A549 (cell line): ENCODE data around the gene GARNL3. TPM values are rescaled to one million over a fixed set of nuclear protein-coding genes. Genes with fewer than 3 reads are reported as not detected.

Experiments used
- ATAC-seq, 2 experiments: fragments of 200-7000 bp in 1 of 2; fragments of >200 bp in 1 of 2; cut with Nextera tagmentation in 1 of 2; cut with Tn5 transposase in 1 of 2; 3 replicates each; pipeline versions ENCODE4 v1.8.0 to v1.9.1; 2018 to 2020; ENCODE audit warnings: mild to moderate bottlenecking in 1 of 2, moderate library complexity in 1 of 2
- CTCF ChIA-PET: fragments of 300-600 bp; sonication (Branson Sonifier 250); formaldehyde crosslinking; extraction: SDS; loops from one replicate; lab custom pipeline; 2021; ENCODE audit warnings: antibody characterized with exemption, inconsistent platforms; lab: Yijun Ruan, JAX
- POLR2A ChIA-PET: fragments of 350-600 bp; formaldehyde crosslinking; extraction: SDS; loops from one replicate; lab custom pipeline; 2021; ENCODE audit warnings: antibody characterized with exemption, inconsistent platforms; lab: Yijun Ruan, JAX
- DNase-seq, 2 experiments: peaks; one replicate each; pipeline versions ENCODE4 v3.0.0 to v3.0.0-alpha.2; 2011 to 2016; ENCODE audit warnings: low read depth in 1 of 2, low spot score in 1 of 2
- FAIRE-seq: peaks from 2 replicates; lab custom pipeline; 2011; peaks lifted over from hg19 to GRCh38; lab: Jason Lieb, UNC
- H3K27ac ChIP-seq, 2 experiments: fragments of >200 bp; sonication (Bioruptor Twin); formaldehyde crosslinking; 3 replicates each; pipeline ENCODE4 v1.5.1; 2016 to 2017
- H3K4me1 ChIP-seq: fragments of >200 bp; sonication (Bioruptor Twin); formaldehyde crosslinking; 3 replicates; pipeline ENCODE4 v1.6.1; 2016
- H3K4me2 ChIP-seq: fragments of >200 bp; sonication (Bioruptor Twin); formaldehyde crosslinking; 3 replicates; pipeline ENCODE4 v1.6.1; 2016
- H3K4me3 ChIP-seq: fragments of >200 bp; sonication (Bioruptor Twin); formaldehyde crosslinking; 3 replicates; pipeline ENCODE4 v1.5.1; 2016
- H3K9me3 ChIP-seq: fragments of >200 bp; sonication (Bioruptor Twin); formaldehyde crosslinking; 3 replicates; pipeline ENCODE4 v1.6.1; 2016
- CEBPB ChIP-seq, 2 experiments: fragments of >200 bp in 1 of 2; sonication (Bioruptor Twin) in 1 of 2; formaldehyde crosslinking in 1 of 2; IDR thresholded peaks; 2 replicates each; pipeline ENCODE4 v1.6.1; 2012 to 2016
- EHMT2 ChIP-seq: fragments of 200-600 bp; sonication (generic); IDR thresholded peaks from 2 replicates; pipeline ENCODE4 v1.6.1; 2016; ENCODE audit warnings: antibody characterized with exemption, low read depth, mild to moderate bottlenecking, moderate library complexity
- ESRRA ChIP-seq: fragments of 150-350 bp; IDR thresholded peaks from 2 replicates; pipeline ENCODE4 v1.6.1; 2014; ENCODE audit warnings: mild to moderate bottlenecking, low read length, borderline replicate concordance
- FOSL2 ChIP-seq, 2 experiments: fragments of 450-650 bp in 1 of 2; fragments of >200 bp in 1 of 2; sonication (Bioruptor Twin) in 1 of 2; formaldehyde crosslinking; IDR thresholded peaks; 2 replicates each; pipeline versions ENCODE4 v1.5.0 to v1.6.1; 2016 to 2020; ENCODE audit warnings: mild to moderate bottlenecking in 1 of 2, moderate library complexity in 1 of 2
- FOXS1 ChIP-seq: fragments of 250-450 bp; sonication (Bioruptor Pico); IDR thresholded peaks from 2 replicates; pipeline ENCODE4 v1.5.0; 2020; ENCODE audit warnings: mild to moderate bottlenecking, moderate library complexity
- HDAC2 ChIP-seq: fragments of 200-600 bp; sonication (generic); IDR thresholded peaks from 2 replicates; pipeline ENCODE4 v1.6.1; 2016
- HEYL ChIP-seq: fragments of 250-450 bp; sonication (Bioruptor Pico); IDR thresholded peaks from 2 replicates; pipeline ENCODE4 v1.8.0; 2021; ENCODE audit warnings: mild to moderate bottlenecking, moderate library complexity
- HOXB5 ChIP-seq: fragments of 250-450 bp; sonication (Bioruptor Pico); IDR thresholded peaks from 2 replicates; pipeline ENCODE4 v1.5.0; 2020; ENCODE audit warnings: mild to moderate bottlenecking, moderate library complexity
- KDM5A ChIP-seq: fragments of 200-600 bp; sonication (generic); IDR thresholded peaks from 2 replicates; pipeline ENCODE4 v1.6.1; 2016; ENCODE audit warnings: antibody characterized with exemption, mild to moderate bottlenecking
- MAFK ChIP-seq: fragments of 450-650 bp; IDR thresholded peaks from 2 replicates; pipeline ENCODE4 v1.6.1; 2014; ENCODE audit not compliant: partially characterized antibody
- PHF8 ChIP-seq: fragments of 200-600 bp; sonication (generic); IDR thresholded peaks from 2 replicates; pipeline ENCODE4 v1.6.1; 2016; ENCODE audit warnings: low read depth, mild to moderate bottlenecking, antibody characterized with exemption, moderate library complexity, borderline replicate concordance
- RARB ChIP-seq: fragments of 250-450 bp; sonication (Bioruptor Pico); IDR thresholded peaks from 2 replicates; pipeline ENCODE4 v1.8.0; 2021; ENCODE audit warnings: mild to moderate bottlenecking, moderate library complexity
- RNF2 ChIP-seq: fragments of 200-600 bp; sonication (generic); IDR thresholded peaks from 2 replicates; pipeline ENCODE4 v1.6.1; 2016; ENCODE audit warnings: low read depth, mild to moderate bottlenecking, antibody characterized with exemption, moderate library complexity, borderline replicate concordance
- SREBF2 ChIP-seq: fragments of 450-650 bp; IDR thresholded peaks from 2 replicates; pipeline ENCODE4 v1.6.1; 2014; ENCODE audit warnings: mild to moderate bottlenecking, moderate library complexity
- ZC3H11A ChIP-seq: fragments of 450-650 bp; IDR thresholded peaks from 2 replicates; pipeline ENCODE4 v1.6.1; 2014; ENCODE audit warnings: antibody characterized with exemption, mild to moderate bottlenecking
- ZFP36 ChIP-seq: fragments of 450-650 bp; IDR thresholded peaks from 2 replicates; pipeline ENCODE4 v1.6.1; 2014; ENCODE audit warnings: borderline replicate concordance; ENCODE audit not compliant: partially characterized antibody
- whole genome bisulfite sequencing: methylation state at CpG from one replicate; pipeline ENCODE4 v1.1.6; 2017; ENCODE audit errors: missing lambda C conversion rate; 5-methylcytosine and 5-hydroxymethylcytosine counted together
- polyA plus RNA-seq, 4 experiments: library from polyadenylated mRNA; depleted of rRNA in 3 of 4; stranded (reverse); fragments of >200 nt; fragmentation: RNase III in 1 of 4; extraction: RNeasy Plus Mini Kit Qiagen cat#74134 plus additional on column Dnase treatment in 1 of 4; gene quantifications; 2 replicates in 3 of 4; 3 replicates in 1 of 4; pipeline ENCODE4 v1.2.3, GENCODE V29; 2011 to 2017
- TF ChIP-seq, protein P1 (sequence below): fragments of >200 bp; sonication (Bioruptor Twin); formaldehyde crosslinking; IDR thresholded peaks from 3 replicates; pipeline ENCODE4 v1.6.1; 2016
- TF ChIP-seq, protein P2 (sequence below): IDR thresholded peaks from 2 replicates; pipeline ENCODE4 v1.6.1; 2012; ENCODE audit warnings: low read depth, borderline replicate concordance
- TF ChIP-seq, protein P3 (sequence below): fragments of 200-600 bp; sonication (generic); IDR thresholded peaks from 2 replicates; pipeline ENCODE4 v1.6.1; 2016; ENCODE audit warnings: antibody characterized with exemption, mild to moderate bottlenecking, moderate library complexity
- TF ChIP-seq, protein P4 (sequence below): fragments of 250-450 bp; sonication (Bioruptor Pico); IDR thresholded peaks from 2 replicates; pipeline ENCODE4 v1.5.0; 2020; ENCODE audit warnings: low read depth, mild to moderate bottlenecking, moderate library complexity

Gene GARNL3
- polyA plus RNA-seq, 2 of the 4 experiments (the other 2 are of a cell fraction) = 2.9 to 5.1 TPM

DNA sequence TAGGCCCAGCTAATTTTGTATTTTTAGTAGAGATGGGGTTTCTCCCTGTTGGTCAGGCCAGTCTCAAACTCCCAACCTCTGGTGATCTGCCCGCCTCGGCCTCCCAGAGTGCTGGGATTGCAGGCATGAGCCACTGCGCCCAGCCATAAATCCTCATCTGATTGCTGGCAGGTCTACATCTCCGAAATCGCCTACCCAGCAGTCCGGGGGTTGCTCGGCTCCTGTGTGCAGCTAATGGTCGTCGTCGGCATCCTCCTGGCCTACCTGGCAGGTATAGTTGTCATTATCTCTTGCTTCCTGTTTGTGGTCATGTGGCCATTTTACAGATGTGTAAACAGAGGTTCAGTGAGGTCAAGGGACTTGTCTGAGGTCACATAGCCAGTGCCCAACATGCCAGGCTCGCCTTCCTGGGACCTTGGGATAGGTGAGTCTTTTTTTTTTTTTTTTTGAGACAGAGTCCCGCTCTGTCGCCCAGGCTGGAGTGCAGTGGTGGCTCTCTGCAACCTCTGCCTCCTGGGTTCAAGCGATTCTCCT is 135.2 kb downstream of the GARNL3 start (continued):
- TF ChIP-seq, protein P1, sequence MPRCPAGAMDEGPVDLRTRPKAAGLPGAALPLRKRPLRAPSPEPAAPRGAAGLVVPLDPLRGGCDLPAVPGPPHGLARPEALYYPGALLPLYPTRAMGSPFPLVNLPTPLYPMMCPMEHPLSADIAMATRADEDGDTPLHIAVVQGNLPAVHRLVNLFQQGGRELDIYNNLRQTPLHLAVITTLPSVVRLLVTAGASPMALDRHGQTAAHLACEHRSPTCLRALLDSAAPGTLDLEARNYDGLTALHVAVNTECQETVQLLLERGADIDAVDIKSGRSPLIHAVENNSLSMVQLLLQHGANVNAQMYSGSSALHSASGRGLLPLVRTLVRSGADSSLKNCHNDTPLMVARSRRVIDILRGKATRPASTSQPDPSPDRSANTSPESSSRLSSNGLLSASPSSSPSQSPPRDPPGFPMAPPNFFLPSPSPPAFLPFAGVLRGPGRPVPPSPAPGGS = no peak

DNA sequence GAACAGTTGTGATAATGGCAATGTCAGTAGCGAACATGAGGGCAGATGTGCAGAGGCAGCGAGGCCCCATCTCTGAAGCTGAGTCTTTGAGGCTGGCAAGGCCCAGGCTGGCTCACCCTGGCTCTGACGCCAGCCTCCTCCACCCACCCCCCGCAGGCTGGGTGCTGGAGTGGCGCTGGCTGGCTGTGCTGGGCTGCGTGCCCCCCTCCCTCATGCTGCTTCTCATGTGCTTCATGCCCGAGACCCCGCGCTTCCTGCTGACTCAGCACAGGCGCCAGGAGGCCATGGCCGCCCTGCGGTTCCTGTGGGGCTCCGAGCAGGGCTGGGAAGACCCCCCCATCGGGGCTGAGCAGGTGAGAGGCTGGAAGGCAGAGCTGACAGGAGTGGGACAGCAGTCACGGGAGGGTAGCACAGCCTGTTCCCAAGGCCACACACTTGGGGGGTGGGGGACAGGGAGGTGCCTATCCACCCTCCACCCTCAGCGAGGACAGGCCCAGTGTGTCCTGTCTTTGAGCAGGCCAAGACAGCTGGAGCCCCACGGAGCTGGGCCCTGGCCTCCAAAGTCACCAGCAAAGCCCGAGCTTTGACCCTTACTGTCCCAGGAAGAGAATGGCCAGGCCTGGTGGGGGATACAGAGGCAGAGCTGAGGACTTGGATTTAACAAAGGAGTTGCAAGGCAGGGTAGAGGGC is 138.0 kb downstream of the GARNL3 start:
- ATAC-seq = no peak

DNA sequence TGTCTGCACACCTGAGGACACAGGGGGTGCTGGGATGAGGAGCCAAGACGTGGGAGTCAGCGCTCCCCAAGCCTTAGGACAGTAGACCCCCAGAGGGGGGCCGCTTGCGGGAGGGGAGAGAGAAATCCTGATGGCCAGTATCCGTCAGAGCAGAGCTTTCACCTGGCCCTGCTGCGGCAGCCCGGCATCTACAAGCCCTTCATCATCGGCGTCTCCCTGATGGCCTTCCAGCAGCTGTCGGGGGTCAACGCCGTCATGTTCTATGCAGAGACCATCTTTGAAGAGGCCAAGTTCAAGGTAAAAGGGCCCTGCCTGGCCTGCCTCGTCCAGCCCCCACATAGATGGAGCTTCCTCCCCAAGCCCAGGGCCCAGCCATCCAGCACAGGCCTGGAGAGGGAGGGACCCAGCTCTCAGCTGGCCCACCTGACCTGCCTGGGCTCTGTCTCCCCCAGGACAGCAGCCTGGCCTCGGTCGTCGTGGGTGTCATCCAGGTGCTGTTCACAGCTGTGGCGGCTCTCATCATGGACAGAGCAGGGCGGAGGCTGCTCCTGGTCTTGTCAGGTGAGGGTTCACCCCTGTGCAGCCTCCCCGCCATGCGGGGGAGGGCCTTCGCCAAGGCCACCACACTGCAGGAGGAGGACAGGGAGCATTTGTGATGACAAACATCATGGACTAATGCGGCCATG is 139.1 kb downstream of the GARNL3 start:
- Histone ChIP-seq H3K4me3 (no peak overlapping the region), H3K4me2 (no peak overlapping the region), H3K4me1 (peaks cover under 1% of the 10 kb centered on the region; the same call in 1 of the 3 replicates), H3K9me3 (no peaks in the 10 kb centered on the region), H3K27ac (no peak overlapping the region)
- TF ChIP-seq, protein P2, sequence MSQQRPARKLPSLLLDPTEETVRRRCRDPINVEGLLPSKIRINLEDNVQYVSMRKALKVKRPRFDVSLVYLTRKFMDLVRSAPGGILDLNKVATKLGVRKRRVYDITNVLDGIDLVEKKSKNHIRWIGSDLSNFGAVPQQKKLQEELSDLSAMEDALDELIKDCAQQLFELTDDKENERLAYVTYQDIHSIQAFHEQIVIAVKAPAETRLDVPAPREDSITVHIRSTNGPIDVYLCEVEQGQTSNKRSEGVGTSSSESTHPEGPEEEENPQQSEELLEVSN = no peak
- TF ChIP-seq HDAC2 (no peak), FOXS1 (CRISPR knock-in tag) (no peak), RARB (CRISPR knock-in tag) (no peak), EHMT2 (no peak), HEYL (no peak), ESRRA (no peak), FOSL2 (IDR thresholded peaks at IDR 0.05) (no peak), FOSL2 (CRISPR knock-in tag; IDR thresholded peaks at IDR 0.05) (no peak), SREBF2 (no peak), ZFP36 (no peak), PHF8 (no peak), HOXB5 (CRISPR knock-in tag) (no peak), RNF2 (no peak), KDM5A (no peak), CEBPB (IDR thresholded peaks at IDR 0.05) (no peak), ZC3H11A (no peak)
- TF ChIP-seq, protein P3, sequence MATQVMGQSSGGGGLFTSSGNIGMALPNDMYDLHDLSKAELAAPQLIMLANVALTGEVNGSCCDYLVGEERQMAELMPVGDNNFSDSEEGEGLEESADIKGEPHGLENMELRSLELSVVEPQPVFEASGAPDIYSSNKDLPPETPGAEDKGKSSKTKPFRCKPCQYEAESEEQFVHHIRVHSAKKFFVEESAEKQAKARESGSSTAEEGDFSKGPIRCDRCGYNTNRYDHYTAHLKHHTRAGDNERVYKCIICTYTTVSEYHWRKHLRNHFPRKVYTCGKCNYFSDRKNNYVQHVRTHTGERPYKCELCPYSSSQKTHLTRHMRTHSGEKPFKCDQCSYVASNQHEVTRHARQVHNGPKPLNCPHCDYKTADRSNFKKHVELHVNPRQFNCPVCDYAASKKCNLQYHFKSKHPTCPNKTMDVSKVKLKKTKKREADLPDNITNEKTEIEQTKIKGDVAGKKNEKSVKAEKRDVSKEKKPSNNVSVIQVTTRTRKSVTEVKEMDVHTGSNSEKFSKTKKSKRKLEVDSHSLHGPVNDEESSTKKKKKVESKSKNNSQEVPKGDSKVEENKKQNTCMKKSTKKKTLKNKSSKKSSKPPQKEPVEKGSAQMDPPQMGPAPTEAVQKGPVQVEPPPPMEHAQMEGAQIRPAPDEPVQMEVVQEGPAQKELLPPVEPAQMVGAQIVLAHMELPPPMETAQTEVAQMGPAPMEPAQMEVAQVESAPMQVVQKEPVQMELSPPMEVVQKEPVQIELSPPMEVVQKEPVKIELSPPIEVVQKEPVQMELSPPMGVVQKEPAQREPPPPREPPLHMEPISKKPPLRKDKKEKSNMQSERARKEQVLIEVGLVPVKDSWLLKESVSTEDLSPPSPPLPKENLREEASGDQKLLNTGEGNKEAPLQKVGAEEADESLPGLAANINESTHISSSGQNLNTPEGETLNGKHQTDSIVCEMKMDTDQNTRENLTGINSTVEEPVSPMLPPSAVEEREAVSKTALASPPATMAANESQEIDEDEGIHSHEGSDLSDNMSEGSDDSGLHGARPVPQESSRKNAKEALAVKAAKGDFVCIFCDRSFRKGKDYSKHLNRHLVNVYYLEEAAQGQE = no peak
- TF ChIP-seq, protein P1 = no peak
- TF ChIP-seq, protein P4, sequence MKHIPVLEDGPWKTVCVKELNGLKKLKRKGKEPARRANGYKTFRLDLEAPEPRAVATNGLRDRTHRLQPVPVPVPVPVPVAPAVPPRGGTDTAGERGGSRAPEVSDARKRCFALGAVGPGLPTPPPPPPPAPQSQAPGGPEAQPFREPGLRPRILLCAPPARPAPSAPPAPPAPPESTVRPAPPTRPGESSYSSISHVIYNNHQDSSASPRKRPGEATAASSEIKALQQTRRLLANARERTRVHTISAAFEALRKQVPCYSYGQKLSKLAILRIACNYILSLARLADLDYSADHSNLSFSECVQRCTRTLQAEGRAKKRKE (CRISPR knock-in tag) = no peak
- DNase-seq = no peak
- 83% methylated on average over 21 of the region's 22 CpGs for WGBS
- ATAC-seq = no peak
- ChIA-PET POLR2A (no interaction called here), CTCF (interaction anchor here (0.9 to 3.5 kb wide), 4 partner anchors 15 to 463 kb away, joined by 3 to 13 read pairs (median 4); no protein-coding TSS in a partner anchor)
- no peak for FAIRE-seq

More for the DNA sequence above, 138.0 kb downstream of the GARNL3 start:
- H3K27ac ChIP-seq = no peak overlapping the region
- POLR2A ChIA-PET = interaction anchor here (1.0 kb wide), 1 partner anchor 22 kb away, joined by 3 read pairs; no protein-coding TSS in a partner anchor
- no peak for FAIRE-seq
- TF ChIP-seq HOXB5 (CRISPR knock-in tag) (no peak), MAFK (peak; percentile 86)
- TF ChIP-seq, all 56 proteins: peak for 1
- CTCF ChIA-PET = interaction anchor here (0.9 to 3.5 kb wide), 4 partner anchors 13 to 462 kb away, joined by 3 to 13 read pairs (median 4); no protein-coding TSS in a partner anchor
- 85% methylated on average over 10 of the region's 18 CpGs for WGBS
- DNase-seq = no peak
- H3K4me2 ChIP-seq = no peak overlapping the region
- H3K9me3 ChIP-seq = no peaks in the 10 kb centered on the region
- no peak overlapping the region for H3K4me3 ChIP-seq
- H3K4me1 ChIP-seq = peaks cover 6% of the 10 kb centered on the region; the same call in 1 of the 3 replicates
